ENCODE measurements around the gene CST11.

DNA sequence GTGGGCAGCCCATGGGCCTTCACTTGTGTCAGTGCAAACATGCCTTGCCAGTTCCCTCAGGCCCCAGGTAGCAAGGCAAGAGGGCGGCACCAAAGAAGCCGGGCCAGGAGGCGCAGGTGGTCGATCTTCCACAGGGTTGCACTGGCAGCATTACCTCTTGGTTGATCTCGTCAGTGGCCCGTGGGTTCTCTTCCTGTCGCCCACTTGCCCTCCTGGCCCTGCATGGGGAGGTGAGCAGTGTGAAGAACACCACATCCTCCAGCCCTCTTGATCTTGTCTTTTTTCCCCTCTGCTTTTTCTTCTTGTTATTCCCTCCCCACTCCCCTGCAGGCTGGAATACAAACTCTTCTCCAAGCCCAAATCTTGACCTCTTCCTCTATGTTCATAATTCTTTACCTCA lies 3.0 kb upstream of the CST11 start:
- TF ChIP-seq, protein P1, sequence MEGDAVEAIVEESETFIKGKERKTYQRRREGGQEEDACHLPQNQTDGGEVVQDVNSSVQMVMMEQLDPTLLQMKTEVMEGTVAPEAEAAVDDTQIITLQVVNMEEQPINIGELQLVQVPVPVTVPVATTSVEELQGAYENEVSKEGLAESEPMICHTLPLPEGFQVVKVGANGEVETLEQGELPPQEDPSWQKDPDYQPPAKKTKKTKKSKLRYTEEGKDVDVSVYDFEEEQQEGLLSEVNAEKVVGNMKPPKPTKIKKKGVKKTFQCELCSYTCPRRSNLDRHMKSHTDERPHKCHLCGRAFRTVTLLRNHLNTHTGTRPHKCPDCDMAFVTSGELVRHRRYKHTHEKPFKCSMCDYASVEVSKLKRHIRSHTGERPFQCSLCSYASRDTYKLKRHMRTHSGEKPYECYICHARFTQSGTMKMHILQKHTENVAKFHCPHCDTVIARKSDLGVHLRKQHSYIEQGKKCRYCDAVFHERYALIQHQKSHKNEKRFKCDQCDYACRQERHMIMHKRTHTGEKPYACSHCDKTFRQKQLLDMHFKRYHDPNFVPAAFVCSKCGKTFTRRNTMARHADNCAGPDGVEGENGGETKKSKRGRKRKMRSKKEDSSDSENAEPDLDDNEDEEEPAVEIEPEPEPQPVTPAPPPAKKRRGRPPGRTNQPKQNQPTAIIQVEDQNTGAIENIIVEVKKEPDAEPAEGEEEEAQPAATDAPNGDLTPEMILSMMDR (IDR thresholded peaks at IDR 0.05) = no peak
- no peak for TF ChIP-seq POLR2A (IDR thresholded peaks at IDR 0.05)

Data from esophagus squamous epithelium (tissue), 4 donors.